Measurements from ENCODE around the gene P4HA3. TPM values are rescaled to one million over a fixed set of nuclear protein-coding genes. Genes with fewer than 3 reads are reported as not detected.
"Not testable (repeated sequence)": the region's sequence is repeated elsewhere in the genome, so short reads cannot be mapped to it uniquely, and the experiment has no call there.

The P4HA3 gene
- total RNA-seq (2014; rRNA removed; shearing (Covaris generic)) = 0.89 TPM in 1 of 2 replicates, not detected in the other

- Histone ChIP-seq H3K36me3 (no peaks in the 10 kb centered on the region), H3K27me3 (replicated peaks) (no peaks in the 10 kb centered on the region), H3K4me1 (replicated peaks) (peaks cover 3% of the 10 kb centered on the region; the same call in 1 of the 2 replicates), H3K9me3 (replicated peaks) (no peaks in the 10 kb centered on the region), H3K4me3 (peak within 1 kb of the TSS; percentile 41), H3K27ac (no peak within 1 kb of the TSS)
- DNase-seq (ENCODE audit: low read depth in 1 of 2, low spot score in 2 of 2) = peak in 1 of 2 experiments; percentile 51
These were observed at the start of gene P4HA3 for GRCh38 chr11:74311352-74311926. Gene P4HA3, minus strand, starts transcription at chr11:74311640. Its CDS starts 29 bp downstream, at chr11:74311611.

- no peak overlapping the region for H3K27ac ChIP-seq
- no peak for DNase-seq (ENCODE audit: low read depth in 1 of 2, low spot score in 2 of 2)
These were observed 46.0 kb upstream of the P4HA3 start for GRCh38 chr11:74357449-74357848.

DNA sequence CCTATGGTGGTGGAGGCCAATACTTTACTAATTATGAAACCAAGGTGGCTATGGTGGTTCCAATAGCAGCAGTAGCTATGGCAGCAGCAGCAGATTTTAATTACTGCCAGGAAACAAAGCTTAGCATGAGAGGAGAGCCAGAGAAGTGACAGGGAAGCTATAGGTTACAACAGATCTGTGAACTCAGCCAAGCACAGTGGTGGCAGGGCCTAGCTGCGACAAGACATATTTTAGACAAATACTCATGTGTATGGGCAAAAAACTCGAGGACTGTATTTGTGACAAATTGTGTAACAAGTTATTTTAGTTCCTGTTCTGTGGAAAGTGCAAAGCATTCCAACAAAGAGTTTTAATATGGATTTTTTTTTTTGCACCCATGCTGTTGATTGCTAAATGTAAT, 44.2 kb upstream of the P4HA3 start:
- Histone ChIP-seq H3K9me3 (replicated peaks) (no peaks in the 10 kb centered on the region), H3K36me3 (no peaks in the 10 kb centered on the region), H3K27me3 (replicated peaks) (no peaks in the 10 kb centered on the region), H3K4me1 (replicated peaks) (no peaks in the 10 kb centered on the region), H3K27ac (no peak overlapping the region), H3K4me3 (no peak overlapping the region)
- DNase-seq (ENCODE audit: low read depth in 1 of 2, low spot score in 2 of 2) = no peak

More at GRCh38 chr11:74357449-74357848, 46.0 kb upstream of the P4HA3 start:
- Histone ChIP-seq H3K27me3 (replicated peaks) (no peaks in the 10 kb centered on the region), H3K4me3 (no peak overlapping the region), H3K9me3 (replicated peaks) (no peaks in the 10 kb centered on the region), H3K4me1 (replicated peaks) (no peaks in the 10 kb centered on the region), H3K36me3 (no peaks in the 10 kb centered on the region)

DNA sequence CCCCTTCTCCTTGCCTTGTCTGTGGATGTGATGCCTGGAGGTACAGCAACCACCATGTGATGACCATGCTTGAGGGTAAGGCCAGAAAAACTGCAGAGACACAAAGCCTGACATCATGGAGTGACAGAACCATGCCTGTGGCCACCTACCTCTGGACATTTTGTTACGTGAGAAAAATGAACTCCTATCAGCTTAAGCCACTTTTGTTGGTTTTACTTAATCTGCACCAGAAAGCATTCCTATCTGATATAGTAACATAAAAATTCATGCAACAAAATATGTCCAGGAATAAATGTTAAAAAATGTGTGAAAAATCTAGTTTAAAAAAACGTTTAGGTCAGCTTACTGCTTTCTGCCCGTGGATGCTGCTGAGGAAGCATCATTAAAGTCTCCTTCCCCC, 42.6 kb upstream of the P4HA3 start:
- H3K4me1 ChIP-seq (replicated peaks) = no peaks in the 10 kb centered on the region
- H3K27me3 ChIP-seq (replicated peaks) = no peaks in the 10 kb centered on the region
- no peaks in the 10 kb centered on the region for H3K9me3 ChIP-seq (replicated peaks)
- no peaks in the 10 kb centered on the region for H3K36me3 ChIP-seq
- DNase-seq (ENCODE audit: low read depth in 1 of 2, low spot score in 2 of 2) = no peak
- H3K4me3 ChIP-seq = no peak overlapping the region
- H3K27ac ChIP-seq = no peak overlapping the region

- Histone ChIP-seq H3K27ac (no peak overlapping the region), H3K9me3 (replicated peaks) (no peaks in the 10 kb centered on the region), H3K27me3 (replicated peaks) (no peaks in the 10 kb centered on the region), H3K36me3 (no peaks in the 10 kb centered on the region), H3K4me1 (replicated peaks) (no peaks in the 10 kb centered on the region), H3K4me3 (no peak overlapping the region)
- DNase-seq (ENCODE audit: low read depth in 1 of 2, low spot score in 2 of 2) = no peak
These were observed 35.9 kb upstream of the P4HA3 start for GRCh38 chr11:74347381-74347780.

DNA sequence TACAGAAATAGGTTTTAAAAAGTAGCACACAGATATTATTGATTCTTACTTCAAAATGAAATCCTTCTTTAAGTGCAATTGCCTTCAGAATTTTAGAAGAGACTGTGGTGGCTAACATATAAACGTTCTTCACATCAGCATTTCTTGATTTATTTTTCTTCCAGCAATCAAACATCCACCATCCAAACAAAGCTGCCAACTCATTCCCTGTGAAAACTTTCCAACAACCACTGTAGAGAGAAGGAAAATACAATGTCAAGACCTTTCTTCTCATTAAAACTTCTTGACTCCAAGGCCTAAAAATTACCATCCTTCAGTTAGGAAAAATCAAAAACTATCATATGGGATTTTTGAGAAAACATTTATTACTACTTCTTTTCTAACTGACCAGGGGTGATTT, 34.0 kb upstream of the P4HA3 start:
- DNase-seq (ENCODE audit: low read depth in 1 of 2, low spot score in 2 of 2) = no peak
- Histone ChIP-seq H3K36me3 (no peaks in the 10 kb centered on the region), H3K27me3 (replicated peaks) (no peaks in the 10 kb centered on the region), H3K27ac (no peak overlapping the region), H3K4me1 (replicated peaks) (no peaks in the 10 kb centered on the region), H3K4me3 (no peak overlapping the region), H3K9me3 (replicated peaks) (no peaks in the 10 kb centered on the region)

- no peak for DNase-seq (ENCODE audit: low read depth in 1 of 2, low spot score in 2 of 2)
- Histone ChIP-seq H3K4me1 (replicated peaks) (no peaks in the 10 kb centered on the region), H3K36me3 (no peaks in the 10 kb centered on the region), H3K27me3 (replicated peaks) (no peaks in the 10 kb centered on the region), H3K9me3 (replicated peaks) (no peaks in the 10 kb centered on the region), H3K27ac (no peak overlapping the region), H3K4me3 (no peak overlapping the region)
These were observed 30.5 kb upstream of the P4HA3 start for GRCh38 chr11:74341921-74342320.

DNA sequence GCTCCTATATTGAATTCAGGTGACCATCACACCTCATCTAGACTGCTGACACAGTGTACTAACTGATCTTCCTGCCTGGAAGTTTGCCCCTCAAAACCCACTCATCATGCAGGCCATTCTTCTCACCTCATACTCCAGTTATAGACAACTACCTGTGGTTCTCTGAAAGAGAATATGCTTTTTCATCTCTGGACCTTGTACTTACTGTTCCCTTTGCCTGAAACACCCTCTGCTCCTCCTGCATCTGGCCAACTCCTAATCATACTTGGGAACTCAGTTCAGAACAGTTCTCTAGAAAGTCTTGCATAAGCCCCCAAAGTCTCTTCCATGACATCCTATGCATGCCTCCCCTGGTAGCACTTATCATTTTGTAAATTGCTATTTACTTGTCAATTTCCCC, 28.2 kb upstream of the P4HA3 start:
- Histone ChIP-seq H3K9me3 (replicated peaks) (no peaks in the 10 kb centered on the region), H3K4me1 (replicated peaks) (no peaks in the 10 kb centered on the region), H3K27me3 (replicated peaks) (no peaks in the 10 kb centered on the region), H3K27ac (no peak overlapping the region), H3K36me3 (no peaks in the 10 kb centered on the region), H3K4me3 (no peak overlapping the region)
- no peak for DNase-seq (ENCODE audit: low read depth in 1 of 2, low spot score in 2 of 2)

DNA sequence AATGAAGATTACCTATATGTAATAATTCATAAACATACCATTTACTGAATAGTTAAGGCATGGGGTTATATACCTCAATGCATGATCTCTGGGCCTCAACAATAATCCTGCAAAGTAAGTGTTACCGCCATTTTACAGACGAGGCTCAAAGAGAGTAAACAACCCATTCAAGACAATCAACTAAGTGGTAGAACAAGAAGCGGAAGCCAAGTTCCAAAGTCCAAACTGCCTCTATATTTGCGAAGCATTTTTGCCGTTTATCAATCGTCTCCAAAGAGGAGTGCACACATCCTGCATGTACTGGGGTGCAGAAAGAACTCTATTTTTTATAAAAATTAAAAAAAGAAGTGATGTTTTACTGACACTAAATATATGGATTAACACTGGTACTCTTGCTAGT, 27.5 kb upstream of the P4HA3 start:
- DNase-seq (ENCODE audit: low read depth in 1 of 2, low spot score in 2 of 2) = no peak
- H3K36me3 ChIP-seq = no peaks in the 10 kb centered on the region
- H3K4me3 ChIP-seq = no peak overlapping the region
- H3K27ac ChIP-seq = no peak overlapping the region
- H3K4me1 ChIP-seq (replicated peaks) = no peaks in the 10 kb centered on the region
- no peaks in the 10 kb centered on the region for H3K9me3 ChIP-seq (replicated peaks)
- no peaks in the 10 kb centered on the region for H3K27me3 ChIP-seq (replicated peaks)

DNA sequence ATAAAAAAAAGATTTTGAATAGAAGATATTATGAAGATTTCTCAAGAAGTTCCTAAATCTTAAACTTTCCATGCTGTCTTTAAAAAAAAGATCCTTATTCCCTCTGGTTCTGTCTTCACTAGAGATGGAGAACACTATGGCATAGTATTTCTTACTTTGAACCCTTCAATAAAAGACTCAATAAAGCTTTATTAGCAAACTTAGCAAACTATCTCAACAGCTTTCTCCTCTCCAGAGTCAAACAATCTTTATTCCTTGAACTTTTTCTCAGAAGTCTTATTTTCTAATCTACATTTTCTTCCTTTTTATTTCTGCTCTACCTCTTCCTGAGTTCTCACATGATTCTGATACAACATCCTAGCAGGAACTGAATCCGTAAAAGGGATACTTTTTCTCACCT, 21.8 kb upstream of the P4HA3 start:
- no peaks in the 10 kb centered on the region for H3K27me3 ChIP-seq (replicated peaks)
- peaks cover 15% of the 10 kb centered on the region for H3K4me1 ChIP-seq (replicated peaks)
- H3K4me3 ChIP-seq = no peak overlapping the region
- no peaks in the 10 kb centered on the region for H3K36me3 ChIP-seq
- no peak for DNase-seq (ENCODE audit: low read depth in 1 of 2, low spot score in 2 of 2)
- no peak overlapping the region for H3K27ac ChIP-seq
- no peaks in the 10 kb centered on the region for H3K9me3 ChIP-seq (replicated peaks)

DNA sequence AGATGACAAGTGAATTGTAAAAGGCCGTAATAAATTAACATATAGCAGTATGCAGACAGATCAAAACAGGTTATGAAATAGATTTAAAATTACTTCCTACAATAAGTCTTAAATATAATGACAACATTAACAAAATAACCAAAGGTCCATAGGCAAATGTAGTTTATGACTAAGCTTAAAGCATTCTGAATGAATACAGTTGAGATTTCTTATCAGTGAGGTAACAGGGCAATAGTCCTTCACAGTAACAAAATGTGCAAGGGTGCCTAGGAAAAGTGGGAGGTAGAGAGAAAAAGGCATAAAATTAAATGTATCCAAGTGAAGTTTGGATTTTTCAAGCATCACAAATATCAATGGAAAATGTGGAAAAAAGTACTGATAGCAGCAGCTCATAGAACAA, 20.9 kb upstream of the P4HA3 start:
- no peak overlapping the region for H3K27ac ChIP-seq
- peaks cover 15% of the 10 kb centered on the region for H3K4me1 ChIP-seq (replicated peaks)
- no peaks in the 10 kb centered on the region for H3K36me3 ChIP-seq
- no peaks in the 10 kb centered on the region for H3K9me3 ChIP-seq (replicated peaks)
- no peak overlapping the region for H3K4me3 ChIP-seq
- H3K27me3 ChIP-seq (replicated peaks) = no peaks in the 10 kb centered on the region
- DNase-seq (ENCODE audit: low read depth in 1 of 2, low spot score in 2 of 2) = no peak

DNA sequence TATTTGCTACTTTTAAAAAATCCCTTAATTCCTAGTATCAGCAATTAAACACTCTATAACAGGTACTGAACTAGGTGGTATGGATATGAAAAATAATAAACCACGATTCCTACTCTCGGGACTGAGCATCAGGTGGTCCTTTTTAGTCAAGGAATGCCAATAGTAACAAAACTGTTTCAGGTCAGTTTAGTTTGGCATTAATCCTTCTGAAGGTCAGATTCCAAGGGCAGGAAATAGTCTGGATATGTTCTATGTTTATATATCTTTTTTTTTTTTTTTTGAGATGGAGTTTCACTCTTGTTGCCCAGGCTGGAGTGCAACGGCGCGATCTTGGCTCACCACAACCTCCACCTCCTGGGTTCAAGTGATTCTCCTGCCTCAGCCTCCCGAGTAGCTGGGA, 19.6 kb upstream of the P4HA3 start:
- peaks cover 15% of the 10 kb centered on the region for H3K4me1 ChIP-seq (replicated peaks)
- not testable (repeated sequence) for H3K27me3 ChIP-seq (replicated peaks); DNase-seq (ENCODE audit: low read depth in 1 of 2, low spot score in 2 of 2); H3K9me3 ChIP-seq (replicated peaks); H3K36me3 ChIP-seq; H3K4me3 ChIP-seq; H3K27ac ChIP-seq

GRCh38 chr11:74330075-74330858, 18.8 kb upstream of the P4HA3 start:
- H3K27me3 ChIP-seq (replicated peaks) = no peaks in the 10 kb centered on the region
- peaks cover 15% of the 10 kb centered on the region for H3K4me1 ChIP-seq (replicated peaks)
- no peaks in the 10 kb centered on the region for H3K36me3 ChIP-seq
- H3K4me3 ChIP-seq = no peak overlapping the region
- no peaks in the 10 kb centered on the region for H3K9me3 ChIP-seq (replicated peaks)
- peak in 1 of 2 experiments; percentile 10 for DNase-seq (ENCODE audit: low read depth in 1 of 2, low spot score in 2 of 2)
- H3K27ac ChIP-seq = no peak overlapping the region

- H3K4me3 ChIP-seq = no peak overlapping the region
- H3K27ac ChIP-seq = no peak overlapping the region
- H3K9me3 ChIP-seq (replicated peaks) = no peaks in the 10 kb centered on the region
- H3K4me1 ChIP-seq (replicated peaks) = peaks cover 15% of the 10 kb centered on the region
- H3K27me3 ChIP-seq (replicated peaks) = no peaks in the 10 kb centered on the region
- DNase-seq (ENCODE audit: low read depth in 1 of 2, low spot score in 2 of 2) = no peak
- no peaks in the 10 kb centered on the region for H3K36me3 ChIP-seq
These were observed 15.6 kb upstream of the P4HA3 start for GRCh38 chr11:74327076-74327475.

Measured in SJSA1 (cell line).